DOHH2 (cell line): Measurements from ENCODE around the gene LRRC27.

Experiments
- EZH2phosphoT487 ChIP-seq: fragments of 200-600 bp; sonication (generic); IDR thresholded peaks from 2 replicates; pipeline ENCODE4 v1.6.1; 2017; ENCODE audit warnings: borderline replicate concordance, mild to moderate bottlenecking, antibody characterized with exemption, low read length, moderate library complexity, mixed read lengths
- TF ChIP-seq, protein P1 (sequence below): fragments of 200-600 bp; sonication (generic); IDR thresholded peaks from one replicate; pipeline ENCODE4 v1.5.1; 2014; ENCODE audit warnings: antibody characterized with exemption, mild to moderate bottlenecking, low read depth, low read length; ENCODE audit not compliant: poor library complexity, severe bottlenecking

DNA sequence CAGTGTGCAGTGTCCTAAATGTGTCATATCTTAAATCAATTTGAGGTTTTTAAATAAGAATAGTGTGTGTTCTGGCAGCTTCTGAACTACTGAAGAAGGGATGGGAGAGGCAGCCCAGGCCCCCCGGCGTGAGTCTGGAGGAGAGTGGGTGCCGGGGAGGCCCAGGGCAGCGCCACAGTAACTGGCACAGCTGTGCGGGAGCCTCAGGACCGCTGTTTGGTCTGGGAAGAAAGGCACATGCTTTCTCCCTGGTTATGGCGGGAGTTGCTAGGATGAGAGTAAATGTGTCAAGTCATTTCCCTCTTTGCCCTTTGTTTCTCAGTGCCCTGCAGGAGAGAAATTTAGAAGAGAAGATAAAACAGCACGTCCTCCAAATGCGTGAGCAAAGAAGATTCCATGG lies 33.1 kb downstream of the LRRC27 start:
- TF ChIP-seq, protein P1, sequence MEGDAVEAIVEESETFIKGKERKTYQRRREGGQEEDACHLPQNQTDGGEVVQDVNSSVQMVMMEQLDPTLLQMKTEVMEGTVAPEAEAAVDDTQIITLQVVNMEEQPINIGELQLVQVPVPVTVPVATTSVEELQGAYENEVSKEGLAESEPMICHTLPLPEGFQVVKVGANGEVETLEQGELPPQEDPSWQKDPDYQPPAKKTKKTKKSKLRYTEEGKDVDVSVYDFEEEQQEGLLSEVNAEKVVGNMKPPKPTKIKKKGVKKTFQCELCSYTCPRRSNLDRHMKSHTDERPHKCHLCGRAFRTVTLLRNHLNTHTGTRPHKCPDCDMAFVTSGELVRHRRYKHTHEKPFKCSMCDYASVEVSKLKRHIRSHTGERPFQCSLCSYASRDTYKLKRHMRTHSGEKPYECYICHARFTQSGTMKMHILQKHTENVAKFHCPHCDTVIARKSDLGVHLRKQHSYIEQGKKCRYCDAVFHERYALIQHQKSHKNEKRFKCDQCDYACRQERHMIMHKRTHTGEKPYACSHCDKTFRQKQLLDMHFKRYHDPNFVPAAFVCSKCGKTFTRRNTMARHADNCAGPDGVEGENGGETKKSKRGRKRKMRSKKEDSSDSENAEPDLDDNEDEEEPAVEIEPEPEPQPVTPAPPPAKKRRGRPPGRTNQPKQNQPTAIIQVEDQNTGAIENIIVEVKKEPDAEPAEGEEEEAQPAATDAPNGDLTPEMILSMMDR = no peak
- no peak for TF ChIP-seq EZH2phosphoT487
